Activated T-helper 17 cell treated with anti-CD3 and anti-CD28 coated beads, Interleukin-2, amount 50 U/mL, for 72 hours (primary cell): Measurements from ENCODE around the gene ADARB1. TPM values are rescaled to one million over a fixed set of nuclear protein-coding genes. Genes with fewer than 3 reads are reported as not detected.

Experiments used
- ATAC-seq: fragments of 150-1000 bp; cut with Tn5 transposase; replicated peaks from 2 replicates; pipeline ENCODE4 v1.10.0; 2021; ENCODE audit warnings: mild to moderate bottlenecking, moderate library complexity
- H3K27ac Mint-ChIP-seq: one replicate; pipeline ENCODE4 v1.8.0; 2022; ENCODE audit warnings: mixed read lengths
- H3K27me3 Mint-ChIP-seq: one replicate; pipeline ENCODE4 v1.8.0; 2022; ENCODE audit warnings: mixed read lengths
- H3K36me3 Mint-ChIP-seq: one replicate; pipeline ENCODE4 v1.8.0; 2022; ENCODE audit warnings: low read depth, mild to moderate bottlenecking, mixed read lengths
- H3K4me1 Mint-ChIP-seq: one replicate; pipeline ENCODE4 v1.8.0; 2022; ENCODE audit warnings: mixed read lengths
- H3K4me3 Mint-ChIP-seq: one replicate; pipeline ENCODE4 v1.8.0; 2022; ENCODE audit warnings: mild to moderate bottlenecking, mixed read lengths
- H3K9me3 Mint-ChIP-seq: one replicate; pipeline ENCODE4 v1.8.0; 2022; ENCODE audit warnings: mixed read lengths
- total RNA-seq, 2 donors: library from RNA; stranded (reverse); gene quantifications; one replicate each; pipeline ENCODE4 v1.2.3, GENCODE V29; 2022

The ADARB1 gene
- total RNA-seq, 2 donors from 2014 or later, result 22.7 to 32.0 TPM

DNA sequence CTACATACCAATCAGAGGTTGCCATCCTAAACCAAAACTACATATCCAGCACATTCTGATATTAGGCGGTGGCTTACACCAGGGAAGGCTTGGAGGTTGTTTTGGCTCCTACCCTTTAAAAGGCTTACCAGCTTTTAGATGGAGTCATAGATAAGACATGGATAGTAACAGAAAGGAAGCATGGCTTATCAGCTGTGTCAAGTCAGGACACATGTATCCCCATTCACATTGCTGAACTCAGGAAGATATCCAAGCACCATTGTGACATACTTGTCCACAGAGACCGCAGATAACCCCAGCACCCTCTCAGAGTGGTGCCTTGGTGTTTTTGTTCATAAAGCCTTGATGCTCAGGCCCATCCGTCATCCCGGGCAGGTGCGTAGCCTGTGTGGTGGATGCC is 39.7 kb downstream of the ADARB1 start:
- Mint-ChIP-seq H3K9me3 (no peaks in the 10 kb centered on the region), H3K27ac (no peak overlapping the region), H3K36me3 (no peaks in the 10 kb centered on the region), H3K4me3 (no peak overlapping the region), H3K27me3 (no peaks in the 10 kb centered on the region), H3K4me1 (no peaks in the 10 kb centered on the region)
- ATAC-seq, result no peak

DNA sequence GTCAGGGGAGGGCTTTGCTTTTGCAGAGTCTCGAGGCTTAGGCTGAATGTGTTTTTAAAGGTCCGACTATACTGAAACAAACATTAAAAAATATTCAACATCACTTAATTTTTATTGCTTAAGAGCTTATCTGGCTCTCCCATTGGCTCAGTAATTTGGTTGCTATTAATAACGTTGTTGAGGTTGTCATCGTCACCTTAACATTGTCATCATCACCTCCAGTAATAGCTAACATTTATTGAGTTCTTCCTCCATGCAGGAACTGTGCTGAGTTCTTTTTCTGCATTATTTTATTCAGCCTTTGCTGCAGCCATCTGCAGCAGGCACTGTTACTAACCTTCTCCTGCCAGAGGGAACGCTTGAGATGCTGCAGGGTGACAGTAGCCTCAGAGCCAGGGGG is 40.1 kb downstream of the ADARB1 start:
- Mint-ChIP-seq H3K27ac (no peak overlapping the region), H3K36me3 (no peaks in the 10 kb centered on the region), H3K27me3 (no peaks in the 10 kb centered on the region), H3K9me3 (no peaks in the 10 kb centered on the region), H3K4me3 (no peak overlapping the region), H3K4me1 (no peaks in the 10 kb centered on the region)
- no peak for ATAC-seq

DNA sequence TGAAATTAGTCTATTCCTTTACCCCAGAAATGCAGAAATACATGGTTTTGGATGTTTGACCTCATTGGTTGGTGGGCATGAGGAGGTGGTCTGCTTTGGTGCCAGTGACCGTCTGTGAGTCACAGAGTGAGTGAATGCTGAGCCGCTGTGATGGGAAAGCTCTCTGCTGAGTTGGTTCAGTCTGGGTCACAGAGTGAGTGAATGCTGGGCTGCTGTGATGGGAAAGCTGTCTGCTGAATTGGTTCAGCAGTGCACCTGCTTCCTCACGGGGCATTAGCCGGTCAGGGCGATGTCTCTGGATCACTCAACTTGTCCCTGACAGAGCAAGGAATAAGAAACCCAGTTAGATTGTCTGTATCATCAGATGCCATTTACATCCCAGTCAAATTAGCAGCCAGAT is 40.8 kb downstream of the ADARB1 start:
- no peak overlapping the region for H3K27ac Mint-ChIP-seq
- no peaks in the 10 kb centered on the region for H3K4me1 Mint-ChIP-seq
- ATAC-seq, result no peak
- no peak overlapping the region for H3K4me3 Mint-ChIP-seq
- H3K9me3 Mint-ChIP-seq, result no peaks in the 10 kb centered on the region
- no peaks in the 10 kb centered on the region for H3K36me3 Mint-ChIP-seq
- no peaks in the 10 kb centered on the region for H3K27me3 Mint-ChIP-seq

DNA sequence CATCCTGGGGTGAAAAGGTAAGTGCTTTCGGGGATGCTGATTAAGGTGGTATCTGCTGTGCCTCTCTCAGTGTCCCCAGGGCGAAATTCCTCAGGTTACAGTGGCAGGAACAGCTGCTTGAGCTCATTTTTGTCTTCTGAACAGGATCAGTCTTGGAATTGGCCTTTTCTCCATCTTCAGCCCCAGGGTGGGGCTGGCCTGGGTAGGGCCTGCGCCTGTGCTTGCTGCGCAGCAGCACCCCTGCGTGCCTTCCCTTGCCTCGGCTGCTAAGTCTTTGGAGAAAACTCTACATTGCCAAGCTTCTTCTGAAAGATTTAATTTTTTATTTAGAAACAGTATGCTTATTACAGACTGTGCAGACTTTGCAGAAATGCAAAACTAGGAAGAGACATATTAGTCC is 41.7 kb downstream of the ADARB1 start:
- H3K4me1 Mint-ChIP-seq, result no peaks in the 10 kb centered on the region

DNA sequence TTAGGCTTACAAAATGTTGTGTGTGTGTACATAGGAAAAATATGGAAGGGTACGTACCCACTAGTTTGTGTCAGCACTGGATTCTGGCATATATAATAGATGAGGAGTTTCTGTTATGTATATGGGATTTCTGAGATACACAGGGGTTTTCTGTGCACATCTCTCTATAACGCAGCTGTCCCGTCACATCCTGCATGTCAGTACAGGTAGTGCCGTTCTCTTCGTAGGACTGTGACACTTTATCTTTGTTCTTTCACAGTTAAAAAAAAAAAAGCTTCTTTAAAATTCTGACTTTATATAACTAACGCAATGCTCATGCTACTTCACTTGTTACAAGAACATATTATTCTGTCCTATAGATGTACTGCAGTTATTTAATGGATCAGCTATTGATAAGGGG is 42.9 kb downstream of the ADARB1 start:
- no peak overlapping the region for H3K27ac Mint-ChIP-seq
- no peaks in the 10 kb centered on the region for H3K4me1 Mint-ChIP-seq
- no peaks in the 10 kb centered on the region for H3K36me3 Mint-ChIP-seq
- H3K4me3 Mint-ChIP-seq, result no peak overlapping the region
- ATAC-seq, result no peak
- H3K27me3 Mint-ChIP-seq, result no peaks in the 10 kb centered on the region
- no peaks in the 10 kb centered on the region for H3K9me3 Mint-ChIP-seq

More for the DNA sequence above, 41.7 kb downstream of the ADARB1 start:
- H3K27ac Mint-ChIP-seq, result no peak overlapping the region
- no peaks in the 10 kb centered on the region for H3K27me3 Mint-ChIP-seq
- no peak overlapping the region for H3K4me3 Mint-ChIP-seq
- H3K36me3 Mint-ChIP-seq, result no peaks in the 10 kb centered on the region
- no peak for ATAC-seq
- no peaks in the 10 kb centered on the region for H3K9me3 Mint-ChIP-seq

DNA sequence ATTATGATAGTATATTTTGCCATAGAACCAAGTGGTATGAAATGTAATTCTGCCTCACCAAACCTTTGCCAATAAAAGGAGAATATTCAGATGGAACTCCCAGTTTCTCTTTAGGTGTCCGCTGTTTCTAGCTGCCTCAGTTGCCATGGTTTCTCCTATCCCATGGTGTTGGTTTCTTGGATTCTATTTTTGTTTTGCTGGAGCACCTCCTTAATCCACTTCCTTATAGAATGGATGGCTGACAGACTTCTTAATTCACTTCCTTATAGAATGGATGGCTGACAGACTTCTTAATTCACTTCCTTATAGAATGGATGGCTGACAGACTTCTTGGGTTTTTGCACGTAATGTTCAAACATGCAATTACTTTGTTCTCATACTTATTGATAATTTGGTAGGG is 43.7 kb downstream of the ADARB1 start:
- no peak overlapping the region for H3K27ac Mint-ChIP-seq
- no peaks in the 10 kb centered on the region for H3K36me3 Mint-ChIP-seq
- H3K4me3 Mint-ChIP-seq, result no peak overlapping the region
- H3K4me1 Mint-ChIP-seq, result peaks cover 5% of the 10 kb centered on the region
- no peaks in the 10 kb centered on the region for H3K27me3 Mint-ChIP-seq
- ATAC-seq, result no peak
- H3K9me3 Mint-ChIP-seq, result no peaks in the 10 kb centered on the region

DNA sequence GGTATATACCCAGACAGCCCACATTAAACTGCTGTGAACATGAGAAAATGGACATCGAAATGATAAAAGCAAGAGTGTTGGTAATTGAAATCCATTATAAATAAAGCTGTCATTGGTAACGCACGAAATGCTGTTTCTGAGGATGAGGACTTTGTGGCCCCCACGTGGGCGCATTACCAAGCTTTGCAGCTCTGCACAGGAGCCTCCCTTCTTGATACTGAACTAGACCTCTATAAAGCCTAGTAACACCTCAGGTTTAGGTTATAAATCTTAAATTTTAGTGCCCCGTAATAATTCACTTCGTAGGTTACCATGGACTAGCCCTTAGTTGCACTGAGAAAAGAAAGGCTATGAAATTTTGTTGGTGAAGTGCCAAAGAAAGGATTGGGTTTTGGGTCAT is 45.4 kb downstream of the ADARB1 start:
- H3K4me3 Mint-ChIP-seq, result no peak overlapping the region
- peaks cover 5% of the 10 kb centered on the region for H3K4me1 Mint-ChIP-seq
- H3K27ac Mint-ChIP-seq, result no peak overlapping the region
- no peaks in the 10 kb centered on the region for H3K27me3 Mint-ChIP-seq
- ATAC-seq, result no peak
- no peaks in the 10 kb centered on the region for H3K36me3 Mint-ChIP-seq
- H3K9me3 Mint-ChIP-seq, result no peaks in the 10 kb centered on the region

DNA sequence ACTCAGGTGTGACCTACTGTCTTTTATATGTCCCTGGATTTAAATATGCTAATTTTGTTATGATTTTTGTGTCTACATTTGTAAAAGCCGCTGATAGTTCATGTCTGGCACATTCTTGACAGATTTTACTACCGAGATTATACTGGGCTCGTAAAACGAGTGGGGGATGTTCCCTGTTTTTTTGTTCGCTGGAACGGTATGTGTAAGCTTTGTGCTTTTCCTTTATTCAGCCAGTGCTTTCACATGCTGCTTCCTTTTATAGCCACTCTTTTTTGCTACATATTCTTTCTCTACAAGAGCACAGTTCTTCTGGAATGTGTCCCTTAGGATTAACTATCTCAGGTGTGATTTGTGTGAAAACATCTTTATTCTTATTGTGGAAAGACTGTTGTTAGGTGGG is 46.6 kb downstream of the ADARB1 start:
- H3K4me1 Mint-ChIP-seq, result peaks cover 5% of the 10 kb centered on the region
- H3K27ac Mint-ChIP-seq, result no peak overlapping the region
- no peaks in the 10 kb centered on the region for H3K27me3 Mint-ChIP-seq
- no peaks in the 10 kb centered on the region for H3K36me3 Mint-ChIP-seq
- no peak for ATAC-seq
- no peaks in the 10 kb centered on the region for H3K9me3 Mint-ChIP-seq
- H3K4me3 Mint-ChIP-seq, result no peak overlapping the region

DNA sequence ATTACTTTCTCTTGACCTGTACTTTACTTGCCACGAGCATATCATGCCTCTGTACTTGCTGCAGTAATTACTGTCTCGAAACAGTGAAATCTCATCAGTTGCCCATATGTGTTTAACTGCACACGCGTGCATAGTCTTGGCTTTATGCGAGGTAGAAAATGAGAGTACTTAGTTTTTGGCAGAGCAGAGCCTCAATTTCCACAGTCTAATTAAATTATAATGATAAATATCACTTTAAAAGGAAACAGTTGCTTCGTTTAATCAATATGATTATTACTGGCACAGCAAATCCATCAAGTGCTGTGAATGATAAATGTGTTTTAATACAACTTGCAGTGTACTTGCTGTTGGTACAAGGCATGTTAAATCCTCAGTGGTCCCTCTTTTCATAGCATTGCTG is 47.6 kb downstream of the ADARB1 start:
- H3K27me3 Mint-ChIP-seq, result no peaks in the 10 kb centered on the region
- no peak overlapping the region for H3K4me3 Mint-ChIP-seq
- no peaks in the 10 kb centered on the region for H3K36me3 Mint-ChIP-seq
- no peaks in the 10 kb centered on the region for H3K9me3 Mint-ChIP-seq
- no peak overlapping the region for H3K27ac Mint-ChIP-seq
- peaks cover 5% of the 10 kb centered on the region for H3K4me1 Mint-ChIP-seq
- ATAC-seq, result no peak

DNA sequence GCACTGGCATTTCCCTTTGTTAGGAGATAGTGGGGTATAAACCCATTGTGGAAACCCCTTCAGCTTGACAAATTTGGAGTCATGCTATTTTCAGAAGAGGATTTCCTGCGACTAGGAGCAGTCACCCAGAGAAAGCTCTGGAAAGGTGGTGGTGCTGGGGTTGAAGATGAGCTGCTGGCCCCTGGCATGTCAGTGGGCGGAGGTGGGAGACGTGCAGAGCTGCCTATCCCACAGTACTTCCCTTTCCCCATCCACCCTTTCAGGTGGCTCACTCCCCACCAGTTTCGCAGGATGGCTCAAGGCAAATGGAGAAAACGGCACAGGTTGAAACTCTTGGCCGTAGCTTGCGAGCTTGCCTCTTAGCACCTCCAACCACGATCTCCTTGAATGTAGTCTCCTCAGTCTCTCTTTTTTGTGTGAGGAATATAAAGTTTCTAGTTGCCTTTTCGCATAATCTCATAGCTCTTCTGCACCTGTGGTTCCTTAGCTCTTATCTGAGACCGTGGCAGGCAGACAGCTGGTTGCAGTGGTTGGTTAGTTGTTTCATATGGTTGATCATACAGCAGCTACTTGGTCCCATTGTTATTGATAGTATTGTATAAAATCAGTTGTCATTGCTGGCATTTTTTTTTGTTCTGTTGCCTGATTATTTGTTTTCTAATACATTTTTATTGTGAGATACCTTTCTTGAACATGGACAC is 48.2 kb downstream of the ADARB1 start:
- Mint-ChIP-seq H3K27ac (no peak overlapping the region), H3K4me1 (peaks cover 5% of the 10 kb centered on the region), H3K9me3 (no peaks in the 10 kb centered on the region), H3K4me3 (no peak overlapping the region), H3K36me3 (no peaks in the 10 kb centered on the region), H3K27me3 (no peaks in the 10 kb centered on the region)
- ATAC-seq, result no peak

DNA sequence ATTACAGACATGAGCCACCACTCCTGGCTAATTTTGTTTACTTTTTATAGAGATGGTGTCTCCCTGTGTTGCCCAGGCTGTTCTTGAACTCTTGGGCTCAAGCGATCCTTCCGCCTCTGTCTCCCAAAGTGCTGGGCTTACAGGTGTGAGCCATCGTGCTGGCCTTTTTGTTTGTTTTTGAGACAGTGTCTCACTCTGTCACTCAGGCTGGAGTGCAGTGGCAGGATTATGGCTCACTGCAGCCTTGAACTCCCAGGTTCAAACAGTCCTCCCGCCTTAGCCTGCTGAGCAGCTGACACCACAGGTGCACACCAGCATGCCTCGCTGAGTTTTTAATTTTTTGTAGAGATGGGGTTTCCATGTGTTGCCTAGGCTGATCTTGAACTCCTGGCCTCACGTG is 49.1 kb downstream of the ADARB1 start:
- Mint-ChIP-seq H3K4me1 (peaks cover 6% of the 10 kb centered on the region), H3K9me3 (no peaks in the 10 kb centered on the region), H3K4me3 (no peak overlapping the region), H3K36me3 (no peaks in the 10 kb centered on the region), H3K27me3 (no peaks in the 10 kb centered on the region), H3K27ac (no peak overlapping the region)
- ATAC-seq, result no peak

DNA sequence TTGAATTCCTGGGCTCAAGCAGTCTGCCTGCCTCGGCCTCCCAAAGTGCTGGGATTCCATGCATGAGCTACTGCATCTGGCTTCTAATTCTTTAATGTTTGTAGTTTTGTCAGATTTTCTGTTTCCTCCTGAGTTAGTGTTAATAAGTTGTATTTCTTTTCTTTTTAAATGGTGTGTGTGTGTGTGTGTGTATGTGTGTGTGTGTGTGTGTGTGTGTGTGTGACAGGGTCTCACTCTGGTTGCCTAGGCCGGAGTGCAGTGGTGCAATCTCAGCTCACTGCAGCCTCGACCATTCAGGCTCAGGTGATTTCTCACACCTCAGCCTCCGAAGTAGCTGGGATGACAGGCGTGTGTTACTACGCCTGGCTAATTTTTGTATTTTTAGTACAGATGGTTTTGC is 50.2 kb downstream of the ADARB1 start:
- no peaks in the 10 kb centered on the region for H3K36me3 Mint-ChIP-seq
- H3K27me3 Mint-ChIP-seq, result no peaks in the 10 kb centered on the region
- H3K4me3 Mint-ChIP-seq, result no peak overlapping the region
- peak overlapping the region; percentile 74 for H3K27ac Mint-ChIP-seq
- H3K4me1 Mint-ChIP-seq, result peaks cover 9% of the 10 kb centered on the region
- ATAC-seq, result no peak
- H3K9me3 Mint-ChIP-seq, result no peaks in the 10 kb centered on the region

DNA sequence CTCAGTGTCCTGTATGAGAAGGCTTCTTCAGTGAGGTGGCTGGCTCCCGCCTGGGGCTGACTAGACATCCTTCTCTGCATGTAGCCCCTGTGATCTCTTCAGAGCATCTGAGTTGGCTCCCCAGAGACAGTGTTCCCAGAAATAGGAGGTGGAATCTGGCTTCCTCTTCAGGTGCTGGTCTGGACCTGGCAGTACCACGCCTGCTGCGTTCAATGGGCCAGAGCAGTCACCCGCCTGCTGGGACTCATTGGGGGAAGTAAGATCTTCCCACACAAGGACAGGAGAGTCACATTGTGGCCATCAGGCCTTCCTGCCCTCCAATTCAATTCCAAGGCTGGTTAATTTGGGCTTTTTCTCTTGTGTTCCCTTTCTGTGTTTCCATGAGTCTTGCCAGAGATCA is 51.0 kb downstream of the ADARB1 start:
- H3K4me1 Mint-ChIP-seq, result peaks cover 9% of the 10 kb centered on the region
- ATAC-seq, result no peak
- no peaks in the 10 kb centered on the region for H3K27me3 Mint-ChIP-seq
- peak overlapping the region; percentile 8 for H3K27ac Mint-ChIP-seq
- H3K36me3 Mint-ChIP-seq, result no peaks in the 10 kb centered on the region
- H3K9me3 Mint-ChIP-seq, result no peaks in the 10 kb centered on the region
- no peak overlapping the region for H3K4me3 Mint-ChIP-seq

DNA sequence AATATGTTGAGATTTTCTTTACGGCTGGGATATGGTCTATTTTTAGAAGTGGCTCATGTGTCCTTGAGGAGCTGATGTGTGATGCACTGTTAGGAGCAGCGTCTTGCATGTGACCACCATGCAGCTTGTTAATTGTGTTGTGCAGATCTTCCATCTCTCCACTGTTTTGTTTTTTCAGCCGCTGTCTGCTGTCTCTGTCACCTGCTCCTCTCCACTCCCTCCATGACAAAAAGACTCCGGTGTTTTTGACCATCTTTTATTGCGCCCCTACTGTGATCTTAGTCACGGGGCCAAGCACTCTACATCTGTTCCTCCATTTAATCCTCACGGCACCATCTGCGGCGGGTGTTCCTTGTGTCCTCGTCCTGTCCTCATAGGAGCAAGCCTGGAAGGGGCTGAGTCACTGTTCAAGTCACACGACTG is 51.8 kb downstream of the ADARB1 start:
- H3K36me3 Mint-ChIP-seq, result no peaks in the 10 kb centered on the region
- no peaks in the 10 kb centered on the region for H3K27me3 Mint-ChIP-seq
- no peak overlapping the region for H3K4me3 Mint-ChIP-seq
- no peaks in the 10 kb centered on the region for H3K9me3 Mint-ChIP-seq
- H3K27ac Mint-ChIP-seq, result peak overlapping the region; percentile 8
- no peak for ATAC-seq
- peaks cover 9% of the 10 kb centered on the region for H3K4me1 Mint-ChIP-seq

DNA sequence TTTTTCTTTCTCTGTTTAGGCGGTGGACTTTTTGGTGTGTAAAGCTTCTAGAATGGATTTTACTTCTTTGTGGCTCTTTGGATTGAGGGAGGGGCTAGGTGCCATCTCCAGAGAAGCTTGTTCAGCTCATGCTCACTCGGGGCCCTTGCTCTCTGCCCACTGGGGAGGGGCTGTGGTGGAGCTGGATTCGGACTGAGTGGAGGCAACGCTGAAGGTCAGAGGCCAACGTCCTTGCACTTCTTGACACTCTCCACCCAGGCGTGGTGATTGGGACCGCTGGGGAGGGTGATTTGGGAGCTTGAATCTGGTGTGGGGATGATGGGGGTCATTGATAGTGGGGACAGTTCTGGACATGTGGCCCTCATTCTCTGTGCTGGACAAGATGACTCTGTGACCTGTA is 52.6 kb downstream of the ADARB1 start:
- Mint-ChIP-seq H3K36me3 (no peaks in the 10 kb centered on the region), H3K4me1 (peaks cover 9% of the 10 kb centered on the region), H3K27ac (no peak overlapping the region), H3K27me3 (no peaks in the 10 kb centered on the region), H3K4me3 (no peak overlapping the region), H3K9me3 (no peaks in the 10 kb centered on the region)
- ATAC-seq, result no peak

DNA sequence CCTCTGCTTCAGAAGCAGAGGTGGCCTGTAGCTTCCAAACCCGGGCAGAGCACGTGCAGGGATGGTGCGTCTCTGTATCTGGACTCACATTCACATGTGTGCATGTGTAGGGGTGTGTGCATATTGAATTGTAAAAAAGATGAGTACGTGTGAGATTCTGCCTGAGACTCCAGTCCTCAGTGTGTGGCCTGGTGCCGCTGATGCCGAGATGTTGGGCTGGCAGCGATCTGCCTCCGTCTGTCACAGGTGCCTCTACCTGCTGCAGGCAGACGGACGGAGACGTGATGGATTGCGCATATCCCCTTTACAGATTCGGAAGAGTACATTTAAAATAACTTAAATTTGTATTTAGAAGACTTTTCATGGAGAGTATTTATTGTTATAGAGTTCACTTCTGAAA is 53.6 kb downstream of the ADARB1 start:
- Mint-ChIP-seq H3K36me3 (no peaks in the 10 kb centered on the region), H3K4me3 (no peak overlapping the region), H3K4me1 (peaks cover 5% of the 10 kb centered on the region), H3K27ac (peak overlapping the region; percentile 51), H3K27me3 (no peaks in the 10 kb centered on the region), H3K9me3 (no peaks in the 10 kb centered on the region)
- ATAC-seq, result no peak
